ENCODE data around the gene TGM1.

The TGM1 gene

GRCh38 chr14:24292118-24292807 lies 29.3 kb upstream of the TGM1 start:
- no peak for DNase-seq (ENCODE audit: low spot score)

GRCh38 chr14:24291446-24292117 lies 28.6 kb upstream of the TGM1 start:
- no peak for DNase-seq (ENCODE audit: low spot score)

DNA sequence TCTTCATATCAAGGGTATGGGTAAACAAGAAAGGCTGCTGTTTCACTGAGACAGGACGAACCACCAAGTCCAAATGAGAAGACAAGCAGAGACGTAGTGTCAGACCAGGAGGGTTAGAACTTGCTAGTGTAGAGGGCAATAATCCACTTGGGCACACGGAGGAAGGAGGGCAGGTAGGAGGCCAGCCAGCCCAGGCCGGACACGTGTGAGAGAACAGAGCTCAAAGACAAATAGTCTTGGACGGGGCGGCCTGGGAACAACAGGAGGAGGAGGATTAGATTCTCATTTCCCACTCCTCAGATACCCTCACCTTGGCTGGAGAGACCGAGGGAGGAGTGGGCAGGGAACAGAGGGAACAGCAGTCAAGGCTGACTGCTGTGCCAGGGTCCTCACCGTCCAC lies 27.8 kb upstream of the TGM1 start:
- no peak for DNase-seq (ENCODE audit: low spot score)

GRCh38 chr14:24289649-24290280 lies 26.8 kb upstream of the TGM1 start:
- no peak for DNase-seq (ENCODE audit: low spot score)

DNA sequence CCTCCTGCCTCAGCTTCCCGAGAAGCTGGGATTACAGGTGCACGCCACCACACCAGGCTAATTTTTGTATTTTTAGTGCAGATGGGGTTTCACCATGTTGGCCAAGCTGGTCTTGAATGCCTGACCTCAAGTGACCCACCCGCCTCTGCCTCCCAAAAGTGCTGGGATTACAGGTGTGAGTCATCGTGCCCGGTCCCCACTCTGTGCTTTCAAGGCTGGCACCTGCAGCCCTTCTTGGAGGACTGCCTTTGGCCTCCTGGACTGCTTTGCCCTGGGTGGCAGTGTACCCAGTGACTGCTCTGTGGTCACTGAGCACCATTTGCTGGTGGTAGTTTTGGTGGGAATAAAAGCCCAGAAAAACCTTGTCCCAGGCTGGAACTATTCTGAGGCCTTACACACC lies 24.0 kb upstream of the TGM1 start:
- DNase-seq (ENCODE audit: low spot score), result no peak

DNA sequence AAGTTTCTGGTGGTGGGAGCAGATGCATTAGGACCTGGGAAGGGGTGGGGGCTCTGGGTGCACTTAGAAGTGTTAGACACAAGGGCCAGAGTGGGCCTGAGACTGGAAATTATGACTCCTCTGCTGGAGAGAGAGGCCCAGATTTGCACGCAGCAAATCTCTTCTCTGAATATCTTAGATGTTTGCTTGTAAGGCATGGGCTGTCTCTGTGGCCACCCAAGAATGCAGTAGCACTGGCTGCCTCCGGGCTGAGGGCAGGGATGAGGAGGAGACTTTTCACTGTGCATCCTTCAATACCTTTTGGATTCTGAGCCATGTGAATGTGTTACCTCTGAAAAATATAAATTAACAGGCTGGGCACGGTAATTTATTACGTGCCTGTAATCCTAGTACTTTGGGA lies 22.4 kb upstream of the TGM1 start:
- DNase-seq (ENCODE audit: low spot score), result no peak

GRCh38 chr14:24284501-24285035 lies 21.6 kb upstream of the TGM1 start:
- no peak for DNase-seq (ENCODE audit: low spot score)

- DNase-seq (ENCODE audit: low spot score), result no peak
Observed at GRCh38 chr14:24283796-24284460, 21.0 kb upstream of the TGM1 start.

- DNase-seq (ENCODE audit: low spot score), result no peak
Observed at GRCh38 chr14:24282736-24283135, 19.8 kb upstream of the TGM1 start.

DNA sequence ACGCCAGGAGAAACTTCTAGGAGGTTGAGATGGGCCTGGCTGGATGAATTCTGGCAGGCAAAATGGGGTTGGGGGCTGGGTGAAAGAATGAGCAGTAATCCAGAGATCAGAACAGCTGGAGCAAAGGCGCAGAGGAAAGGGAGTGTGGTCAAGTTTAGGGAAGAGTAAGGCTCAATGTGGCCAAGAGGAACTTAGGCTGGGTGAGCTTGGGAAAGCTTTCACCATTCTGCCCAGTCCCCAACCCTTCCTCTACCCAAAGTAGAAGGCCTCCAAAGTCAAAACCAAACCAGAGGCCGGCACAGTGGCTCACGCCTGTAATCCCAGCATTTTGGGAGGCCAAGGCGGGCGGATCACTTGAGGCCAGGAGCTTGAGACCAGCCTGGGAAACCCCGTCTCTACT lies 18.7 kb upstream of the TGM1 start:
- DNase-seq (ENCODE audit: low spot score), result no peak

- DNase-seq (ENCODE audit: low spot score), result no peak
Observed at GRCh38 chr14:24280797-24281460, 18.0 kb upstream of the TGM1 start.

DNA sequence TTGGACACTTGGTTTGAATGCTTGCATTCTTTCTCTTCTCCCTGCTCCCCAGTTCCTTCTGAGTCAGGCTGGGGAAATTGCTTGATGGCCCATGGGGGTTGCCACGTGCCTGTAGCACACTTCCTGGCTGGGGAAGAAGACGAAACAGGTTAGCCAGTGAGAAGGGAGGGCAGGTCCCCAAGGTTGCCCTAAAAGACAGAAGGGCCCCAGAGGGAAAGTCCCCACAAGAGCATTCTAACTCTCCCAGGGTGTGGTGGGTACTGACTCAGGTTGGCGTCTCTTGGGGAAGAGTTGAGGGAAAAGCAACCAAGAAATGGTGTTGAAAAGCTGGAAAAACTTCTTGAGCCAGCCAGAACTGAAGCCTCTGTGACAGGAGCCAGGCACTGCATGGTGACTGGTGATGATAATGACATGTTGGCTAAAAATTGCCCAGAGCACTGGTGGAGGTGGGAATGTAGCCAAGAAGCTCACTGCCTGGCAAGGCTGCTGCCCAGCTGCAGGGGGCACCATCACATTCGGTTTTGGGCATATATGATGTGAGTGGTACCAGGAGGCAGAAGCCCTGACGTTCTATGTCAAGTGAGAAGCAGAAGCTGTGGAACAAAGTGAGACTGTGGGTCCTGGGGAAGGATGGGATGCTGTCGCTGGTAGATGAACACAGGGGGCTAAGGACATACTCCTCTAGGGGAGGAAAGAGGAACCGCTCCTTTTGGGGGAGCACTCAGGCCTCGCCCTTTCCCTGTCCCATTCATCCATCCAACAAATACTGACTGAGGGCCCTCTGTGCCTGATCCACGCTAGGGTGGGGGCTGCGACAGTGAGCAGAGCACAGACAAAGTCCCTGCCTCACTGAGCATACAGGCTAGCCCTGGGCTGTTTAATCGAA lies 16.6 kb upstream of the TGM1 start:
- DNase-seq (ENCODE audit: low spot score), result no peak

DNA sequence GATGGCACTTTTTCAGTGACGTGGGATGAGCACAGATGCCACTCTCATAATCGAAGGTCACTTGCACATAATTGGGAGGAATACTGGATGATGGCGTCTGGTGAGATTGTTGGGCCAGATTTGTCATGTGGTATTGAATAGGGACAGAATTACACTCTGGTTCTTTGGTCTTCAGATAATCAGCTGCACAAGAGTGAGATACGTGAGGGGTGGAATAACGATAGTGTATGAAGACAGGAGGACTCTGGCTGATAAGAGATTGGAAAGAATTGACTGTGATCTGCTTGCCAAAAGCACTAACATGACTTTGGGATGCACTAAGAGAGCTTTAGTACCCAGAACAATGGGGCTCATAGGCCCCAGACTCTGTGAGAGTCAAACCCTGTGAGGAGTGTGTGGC lies 15.4 kb upstream of the TGM1 start:
- DNase-seq (ENCODE audit: low spot score), result no peak

- no peak for DNase-seq (ENCODE audit: low spot score)
Observed at GRCh38 chr14:24277606-24278321, 14.8 kb upstream of the TGM1 start.

DNA sequence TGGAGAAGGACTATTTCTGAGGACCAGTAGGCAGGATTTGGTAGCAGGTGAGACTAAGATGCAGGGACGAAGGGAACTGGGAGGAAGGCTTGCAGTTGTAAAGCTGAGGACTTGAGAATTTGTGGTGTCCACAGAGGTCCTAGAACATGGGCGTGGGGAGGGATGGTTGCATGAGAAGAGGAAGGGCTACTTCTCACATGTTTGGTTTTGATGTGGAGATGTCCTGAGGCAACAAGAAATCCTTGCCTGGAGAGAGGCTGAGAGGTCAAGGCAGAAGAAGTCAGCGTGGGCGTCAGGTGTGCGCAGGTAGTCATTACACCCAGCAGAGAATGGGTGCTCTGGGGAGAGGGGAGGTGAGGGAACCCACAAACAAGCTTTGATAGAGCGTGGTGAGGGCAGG lies 14.1 kb upstream of the TGM1 start:
- DNase-seq (ENCODE audit: low spot score), result no peak

GRCh38 chr14:24274101-24274543 lies 11.1 kb upstream of the TGM1 start:
- DNase-seq (ENCODE audit: low spot score), result no peak

DNA sequence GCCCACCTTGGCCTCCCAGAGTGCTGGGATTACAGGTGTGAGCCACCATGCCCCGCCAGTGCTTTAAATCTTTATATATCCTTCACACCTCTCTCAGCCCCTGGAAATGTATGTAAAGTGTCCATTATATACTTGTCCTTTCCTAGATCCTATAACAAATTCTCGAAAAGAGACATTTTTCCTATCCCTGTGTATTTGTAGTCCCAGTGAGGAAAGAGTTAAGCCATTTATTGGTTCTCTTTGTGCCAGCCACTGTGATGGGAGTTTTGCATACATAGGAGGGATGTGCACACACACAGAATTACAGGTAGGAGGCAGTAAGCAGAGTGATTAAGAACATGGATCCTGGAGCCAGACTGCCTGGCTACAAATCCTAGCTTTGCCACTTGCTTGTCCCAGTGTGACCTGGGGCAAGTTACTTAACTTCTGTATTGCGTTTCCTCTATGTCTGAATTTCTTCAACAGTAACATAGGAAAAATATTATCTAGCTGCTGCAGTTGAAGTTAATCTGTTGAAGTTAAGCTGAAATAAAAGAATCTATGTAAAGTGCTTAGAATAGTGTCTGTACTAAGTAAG lies 10.5 kb upstream of the TGM1 start:
- no peak for DNase-seq (ENCODE audit: low spot score)

GRCh38 chr14:24272467-24272866 lies 9.5 kb upstream of the TGM1 start:
- no peak for DNase-seq (ENCODE audit: low spot score)

DNA sequence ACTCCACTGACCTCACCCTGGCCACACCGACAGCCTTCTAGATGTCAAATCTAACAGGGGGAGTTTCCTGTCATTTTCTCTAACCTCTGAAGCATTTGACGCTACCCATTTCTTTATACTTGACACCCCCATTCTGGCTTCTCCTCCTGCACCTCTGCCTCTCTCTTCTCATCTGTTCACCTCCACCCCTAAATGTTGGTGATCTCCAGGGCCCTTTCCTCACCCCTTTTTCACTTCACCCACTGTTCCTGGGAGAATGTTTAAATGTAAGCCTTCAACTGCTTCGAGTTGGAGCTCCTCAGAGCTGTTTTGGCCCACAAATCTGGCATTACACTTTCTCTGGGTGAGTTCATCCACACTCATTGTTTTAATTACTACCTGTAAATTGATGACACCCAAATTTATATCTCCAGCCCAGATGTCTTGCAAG lies 8.9 kb upstream of the TGM1 start:
- DNase-seq (ENCODE audit: low spot score), result no peak
